RWPE1 (cell line): ENCODE data around the gene SETSIP.

ENCODE experiments used
- CTCF ChIA-PET: fragments of 350-600 bp; sonication (Branson Sonifier 250); formaldehyde crosslinking; extraction: SDS; loops from one replicate; lab custom pipeline; 2021; lab: Yijun Ruan, JAX
- POLR2A ChIA-PET: fragments of 400-600 bp; formaldehyde crosslinking; extraction: SDS; loops from one replicate; lab custom pipeline; 2020; ENCODE audit warnings: antibody characterized with exemption; ENCODE audit not compliant: low non-redundant PET; lab: Yijun Ruan, JAX
- DNase-seq: peaks from one replicate; pipeline ENCODE4 v3.0.0; 2012; ENCODE audit warnings: low spot score
- H3K27ac ChIP-seq: fragments of 450-650 bp; 2 replicates; pipeline ENCODE4 v1.5.1; 2017
- CTCF ChIP-seq: fragments of 450-650 bp; conservative IDR thresholded peaks from 2 replicates; pipeline ENCODE4 v1.5.1; 2017; ENCODE audit warnings: low read depth, mild to moderate bottlenecking

The SETSIP gene

GRCh38 chr1:92070892-92071291, 4.3 kb downstream of the SETSIP start:
- no peak overlapping the region for H3K27ac ChIP-seq
- TF ChIP-seq CTCF: no peak
- no peak for DNase-seq
- POLR2A ChIA-PET: no interaction called here
- CTCF ChIA-PET: no interaction called here

GRCh38 chr1:92066321-92066720, 8.9 kb downstream of the SETSIP start:
- ChIA-PET CTCF (interaction anchor here (0.7 kb wide), 1 partner anchor 244 kb away, joined by 5 read pairs; no protein-coding TSS in a partner anchor), POLR2A (no interaction called here)
- TF ChIP-seq CTCF: no peak
- DNase-seq: no peak
- H3K27ac ChIP-seq: no peak overlapping the region

- DNase-seq: no peak
- no peak for TF ChIP-seq CTCF
- H3K27ac ChIP-seq: no peak overlapping the region
- CTCF ChIA-PET: no interaction called here
- POLR2A ChIA-PET: no interaction called here
These were observed 10.2 kb downstream of the SETSIP start for GRCh38 chr1:92065042-92065441.

- no peak for TF ChIP-seq CTCF
- CTCF ChIA-PET: no interaction called here
- DNase-seq: no peak
These were observed 23.3 kb downstream of the SETSIP start for GRCh38 chr1:92051948-92052347.

GRCh38 chr1:92045766-92046495, 29.3 kb downstream of the SETSIP start:
- POLR2A ChIA-PET: no interaction called here
- H3K27ac ChIP-seq: no peak overlapping the region
- no peak for DNase-seq
- TF ChIP-seq CTCF: no peak
- CTCF ChIA-PET: no interaction called here

More at GRCh38 chr1:92051948-92052347, 23.3 kb downstream of the SETSIP start:
- POLR2A ChIA-PET: no interaction called here
- H3K27ac ChIP-seq: no peak overlapping the region

GRCh38 chr1:92043621-92044020, 31.6 kb downstream of the SETSIP start:
- peak; percentile 37 for DNase-seq
- POLR2A ChIA-PET: no interaction called here
- H3K27ac ChIP-seq: no peak overlapping the region
- CTCF ChIA-PET: interaction anchor here (0.6 kb wide), 1 partner anchor 105 kb away, joined by 4 read pairs; no protein-coding TSS in a partner anchor
- no peak for TF ChIP-seq CTCF
